ENCODE measurements around the gene TFDP1.

TFDP1 gene

GRCh38 chr13:113598081-113598410, 13.5 kb downstream of the TFDP1 start:
- no peak for DNase-seq (ENCODE audit: low spot score)

GRCh38 chr13:113598481-113598880, 13.9 kb downstream of the TFDP1 start:
- DNase-seq (ENCODE audit: low spot score), result no peak

- DNase-seq (ENCODE audit: low spot score), result no peak
Measured at GRCh38 chr13:113599391-113599790, 14.8 kb downstream of the TFDP1 start.

GRCh38 chr13:113601166-113602070, 16.9 kb downstream of the TFDP1 start:
- no peak for DNase-seq (ENCODE audit: low spot score)

- no peak for DNase-seq (ENCODE audit: low spot score)
Measured at GRCh38 chr13:113602291-113602988, 17.9 kb downstream of the TFDP1 start.

- DNase-seq (ENCODE audit: low spot score), result no peak
Measured at GRCh38 chr13:113603116-113603710, 18.7 kb downstream of the TFDP1 start.

GRCh38 chr13:113604186-113604585, 19.6 kb downstream of the TFDP1 start:
- DNase-seq (ENCODE audit: low spot score), result no peak

GRCh38 chr13:113605461-113605860, 20.9 kb downstream of the TFDP1 start:
- DNase-seq (ENCODE audit: low spot score), result no peak

GRCh38 chr13:113605866-113606438, 21.4 kb downstream of the TFDP1 start:
- DNase-seq (ENCODE audit: low spot score), result no peak

GRCh38 chr13:113607056-113607888, 22.7 kb downstream of the TFDP1 start:
- DNase-seq (ENCODE audit: low spot score), result no peak

- no peak for DNase-seq (ENCODE audit: low spot score)
Measured at GRCh38 chr13:113607889-113608635, 23.5 kb downstream of the TFDP1 start.

- DNase-seq (ENCODE audit: low spot score), result no peak
Measured at GRCh38 chr13:113608967-113609533, 24.5 kb downstream of the TFDP1 start.

GRCh38 chr13:113609616-113610015, 25.1 kb downstream of the TFDP1 start:
- DNase-seq (ENCODE audit: low spot score), result no peak

GRCh38 chr13:113610266-113610665, 25.7 kb downstream of the TFDP1 start:
- no peak for DNase-seq (ENCODE audit: low spot score)

- no peak for DNase-seq (ENCODE audit: low spot score)
Measured at GRCh38 chr13:113611996-113612395, 27.4 kb downstream of the TFDP1 start.

- no peak for DNase-seq (ENCODE audit: low spot score)
Measured at GRCh38 chr13:113612607-113613006, 28.1 kb downstream of the TFDP1 start.

GRCh38 chr13:113613789-113614379, 29.3 kb downstream of the TFDP1 start:
- no peak for DNase-seq (ENCODE audit: low spot score)

- no peak for DNase-seq (ENCODE audit: low spot score)
Measured at GRCh38 chr13:113616281-113616906, 31.8 kb downstream of the TFDP1 start.

GRCh38 chr13:113616991-113617749, 32.6 kb downstream of the TFDP1 start:
- DNase-seq (ENCODE audit: low spot score), result peak; percentile 38
